GM12878 (cell line): ENCODE measurements around the gene ZNF385D. TPM values are rescaled to one million over a fixed set of nuclear protein-coding genes. Genes with fewer than 3 reads are reported as not detected.

ENCODE experiments used
- ATAC-seq: fragments of 200-7000 bp; cut with Tn5 transposase; 3 replicates; pipeline ENCODE4 v1.9.1; 2020; ENCODE audit warnings: mild to moderate bottlenecking, moderate library complexity
- BruUV-seq: library from RNA; stranded (reverse); fragments of 400-500 nt; replicated peaks from 2 replicates; lab custom pipeline; 2021; lab: Mats Ljungman, UMichigan
- CTCF ChIA-PET: fragments of 300-600 bp; sonication (Branson Sonifier 250); formaldehyde crosslinking; extraction: SDS; loops from one replicate; lab custom pipeline; 2021; ENCODE audit warnings: inconsistent platforms; lab: Yijun Ruan, JAX
- POLR2A ChIA-PET: fragments of 350-600 bp; formaldehyde crosslinking; extraction: SDS; loops from one replicate; lab custom pipeline; 2021; ENCODE audit warnings: inconsistent platforms; lab: Charles Lee
- RAD21 ChIA-PET: fragments of 300-600 bp; sonication (Branson Sonifier 250); formaldehyde crosslinking; loops from one replicate; lab custom pipeline; 2023; ENCODE audit warnings: antibody characterized with exemption; ENCODE audit not compliant: unreplicated experiment; lab: Charles Lee
- SMC1A ChIA-PET: fragments of 300-600 bp; sonication (Branson Sonifier 250); formaldehyde crosslinking; loops from one replicate; lab custom pipeline; 2023; ENCODE audit not compliant: unreplicated experiment, uncharacterized antibody; lab: Charles Lee
- DNase-seq: peaks from one replicate; pipeline ENCODE4 v3.0.0-alpha.2; 2011; ENCODE audit warnings: low read depth, low spot score
- FAIRE-seq: peaks from 3 replicates; lab custom pipeline; 2011; peaks lifted over from hg19 to GRCh38; lab: Jason Lieb, UNC
- H2AFZ ChIP-seq: 2 replicates; pipeline ENCODE4 v1.6.0; 2011; ENCODE audit warnings: low read depth, low read length, control low read depth; ENCODE audit not compliant: control insufficient read depth
- H3K27ac ChIP-seq: 2 replicates; pipeline ENCODE4 v1.5.1; 2011; ENCODE audit warnings: control low read depth; ENCODE audit not compliant: control insufficient read depth, insufficient read depth
- H3K27me3 ChIP-seq, 2 experiments: replicated peaks in 1 of 2; 2 replicates each; pipeline versions ENCODE4 v1.6.0 to v1.6.1; 2011; ENCODE audit warnings: low read length in 1 of 2; ENCODE audit not compliant: control insufficient read depth in 2 of 2, insufficient read depth in 2 of 2
- H3K36me3 ChIP-seq, 2 experiments: 2 replicates each; pipeline ENCODE4 v1.5.1; 2011; ENCODE audit warnings: low read length in 1 of 2; ENCODE audit not compliant: control insufficient read depth in 2 of 2, insufficient read depth in 2 of 2
- H3K4me1 ChIP-seq: 2 replicates; pipeline ENCODE4 v1.6.1; 2011; ENCODE audit warnings: mild to moderate bottlenecking, low read length, moderate library complexity, mixed read lengths; ENCODE audit not compliant: control insufficient read depth, insufficient read depth
- H3K4me2 ChIP-seq: 2 replicates; pipeline ENCODE4 v1.6.0; 2011; ENCODE audit warnings: control low read depth; ENCODE audit not compliant: control insufficient read depth, insufficient read depth
- H3K4me3 ChIP-seq: fragments of 200-600 bp; sonication (generic); 2 replicates; pipeline ENCODE4 v1.5.1; 2016
- H3K79me2 ChIP-seq: 2 replicates; pipeline ENCODE4 v1.6.0; 2011; ENCODE audit warnings: low read length; ENCODE audit not compliant: control insufficient read depth, insufficient read depth
- H3K9ac ChIP-seq: 2 replicates; pipeline ENCODE4 v1.8.0; 2011; ENCODE audit warnings: low read length, control low read depth, mixed read lengths; ENCODE audit not compliant: control insufficient read depth, insufficient read depth
- H3K9me3 ChIP-seq: replicated peaks from 3 replicates; pipeline ENCODE4 v1.5.1; 2011; ENCODE audit warnings: mild to moderate bottlenecking, low read length; ENCODE audit not compliant: control insufficient read depth, insufficient read depth
- H4K20me1 ChIP-seq: 2 replicates; pipeline ENCODE4 v1.6.0; 2011; ENCODE audit not compliant: control insufficient read depth, insufficient read depth
- MAX ChIP-seq: IDR thresholded peaks from 2 replicates; pipeline ENCODE4 v1.6.1; 2012; ENCODE audit warnings: low read depth, low read length, improper control_type of control experiment
- MEF2A ChIP-seq: IDR thresholded peaks from 2 replicates; pipeline ENCODE4 v1.6.1; 2011; ENCODE audit warnings: low read depth, mild to moderate bottlenecking, low read length, moderate library complexity; ENCODE audit not compliant: insufficient read depth
- NFXL1 ChIP-seq: fragments of 450-650 bp; IDR thresholded peaks from 2 replicates; pipeline ENCODE4 v1.6.1; 2017; ENCODE audit warnings: antibody characterized with exemption, mild to moderate bottlenecking, borderline replicate concordance
- PML ChIP-seq: IDR thresholded peaks from 2 replicates; pipeline ENCODE4 v1.6.1; 2012; ENCODE audit warnings: low read length, inconsistent platforms
- RFX5 ChIP-seq: IDR thresholded peaks from 2 replicates; pipeline ENCODE4 v1.6.1; 2011; ENCODE audit warnings: low read depth, low read length, improper control_type of control experiment
- SP1 ChIP-seq: IDR thresholded peaks from one replicate; pipeline ENCODE4 v1.6.1; 2011; ENCODE audit warnings: low read depth, low read length
- STAT1 ChIP-seq: fragments of 450-650 bp; conservative IDR thresholded peaks from 2 replicates; pipeline ENCODE4 v1.6.1; 2014; ENCODE audit warnings: antibody characterized with exemption, mild to moderate bottlenecking
- TCF3 ChIP-seq: IDR thresholded peaks from 2 replicates; pipeline ENCODE4 v1.6.1; 2012; ENCODE audit warnings: low read depth, mild to moderate bottlenecking, low read length, borderline replicate concordance; ENCODE audit not compliant: insufficient read depth
- WGBS: methylation state at CpG from one replicate; pipeline ENCODE4 v1.1.6; 2016; ENCODE audit warnings: low lambda C conversion rate; ENCODE audit not compliant: insufficient replicate concordance, insufficient coverage; ENCODE audit errors: missing lambda C conversion rate; 5-methylcytosine and 5-hydroxymethylcytosine counted together
- in situ Hi-C: fragments of 300-500 bp; cut with MboI; formaldehyde crosslinking; loops from 9 replicates; pipeline ENCODE4 v1.14.3; 2018; ENCODE audit warnings: mixed read lengths
- intact Hi-C: fragments of 100-400 bp; cut with micrococcal nuclease; formaldehyde crosslinking; loops from one replicate; pipeline ENCODE4 v1.14.2; 2022; ENCODE audit not compliant: unreplicated experiment
- polyA plus RNA-seq, 11 experiments: library from polyadenylated mRNA; depleted of rRNA in 4 of 11; unstranded in 6 of 11; stranded (reverse) in 5 of 11; fragments of >200 nt; fragmentation: Nextera tagmentation in 4 of 11; fragmentation: Illumina TruSeq in 1 of 11; extraction: Ambion mirVana in 4 of 11; extraction: Trizol in 1 of 11; gene quantifications; 1 replicate in 1 of 11; 2 replicates in 10 of 11; pipeline versions ENCODE4 v1.2.1 to v1.2.3, GENCODE V29; 2011 to 2016; ENCODE audit warnings: inconsistent platforms in 2 of 11, missing spikeins in 2 of 11, low read depth in 1 of 11
- total RNA-seq, 4 experiments: library from RNA; depleted of rRNA in 3 of 4; stranded (reverse); fragments of >200 nt in 3 of 4; fragmentation: Illumina TruSeq in 1 of 4; extraction: Trizol in 1 of 4; gene quantifications; 2 replicates each; pipeline versions ENCODE4 v1.2.1 to v1.2.3, GENCODE V29; 2013 to 2021
- TF ChIP-seq, protein P1 (sequence below): IDR thresholded peaks from 2 replicates; pipeline ENCODE4 v1.6.1; 2012; ENCODE audit warnings: mild to moderate bottlenecking, low read depth, low read length

ZNF385D gene
- total and polyA plus RNA-seq, 10 of the 15 experiments (the other 5 are each of a cell fraction or from before 2014, with no cell fraction given): 0.01 to 0.62 (median 0.18) TPM; not detected in 5

- no peak overlapping the region for H3K4me2 ChIP-seq
- in situ Hi-C loops (no loop called here), intact Hi-C loops (no loop called here)
- no peaks in the 10 kb centered on the region for H4K20me1 ChIP-seq
- no peak overlapping the region for H3K27ac ChIP-seq
- H3K79me2 ChIP-seq: no peaks in the 10 kb centered on the region
- WGBS: 26% methylated on average over 4 of the region's 4 CpGs
- FAIRE-seq (no peak), DNase-seq (no peak), ATAC-seq (no peak)
- CTCF ChIA-PET: no interaction called here
- no peaks in the 10 kb centered on the region for H3K9me3 ChIP-seq
- no peak for TF ChIP-seq RFX5
- TF ChIP-seq SP1: no peak
- TF ChIP-seq NFXL1: no peak
- TF ChIP-seq PML: no peak
- no peak for TF ChIP-seq TCF3
- TF ChIP-seq STAT1: no peak
- TF ChIP-seq, protein P1, sequence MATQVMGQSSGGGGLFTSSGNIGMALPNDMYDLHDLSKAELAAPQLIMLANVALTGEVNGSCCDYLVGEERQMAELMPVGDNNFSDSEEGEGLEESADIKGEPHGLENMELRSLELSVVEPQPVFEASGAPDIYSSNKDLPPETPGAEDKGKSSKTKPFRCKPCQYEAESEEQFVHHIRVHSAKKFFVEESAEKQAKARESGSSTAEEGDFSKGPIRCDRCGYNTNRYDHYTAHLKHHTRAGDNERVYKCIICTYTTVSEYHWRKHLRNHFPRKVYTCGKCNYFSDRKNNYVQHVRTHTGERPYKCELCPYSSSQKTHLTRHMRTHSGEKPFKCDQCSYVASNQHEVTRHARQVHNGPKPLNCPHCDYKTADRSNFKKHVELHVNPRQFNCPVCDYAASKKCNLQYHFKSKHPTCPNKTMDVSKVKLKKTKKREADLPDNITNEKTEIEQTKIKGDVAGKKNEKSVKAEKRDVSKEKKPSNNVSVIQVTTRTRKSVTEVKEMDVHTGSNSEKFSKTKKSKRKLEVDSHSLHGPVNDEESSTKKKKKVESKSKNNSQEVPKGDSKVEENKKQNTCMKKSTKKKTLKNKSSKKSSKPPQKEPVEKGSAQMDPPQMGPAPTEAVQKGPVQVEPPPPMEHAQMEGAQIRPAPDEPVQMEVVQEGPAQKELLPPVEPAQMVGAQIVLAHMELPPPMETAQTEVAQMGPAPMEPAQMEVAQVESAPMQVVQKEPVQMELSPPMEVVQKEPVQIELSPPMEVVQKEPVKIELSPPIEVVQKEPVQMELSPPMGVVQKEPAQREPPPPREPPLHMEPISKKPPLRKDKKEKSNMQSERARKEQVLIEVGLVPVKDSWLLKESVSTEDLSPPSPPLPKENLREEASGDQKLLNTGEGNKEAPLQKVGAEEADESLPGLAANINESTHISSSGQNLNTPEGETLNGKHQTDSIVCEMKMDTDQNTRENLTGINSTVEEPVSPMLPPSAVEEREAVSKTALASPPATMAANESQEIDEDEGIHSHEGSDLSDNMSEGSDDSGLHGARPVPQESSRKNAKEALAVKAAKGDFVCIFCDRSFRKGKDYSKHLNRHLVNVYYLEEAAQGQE: no peak
- TF ChIP-seq MEF2A: no peak
- TF ChIP-seq MAX: no peak
- H3K9ac ChIP-seq: no peak overlapping the region
- H3K36me3 ChIP-seq: no peaks in the 10 kb centered on the region
- no peaks in the 10 kb centered on the region for H3K4me1 ChIP-seq
- no TSS peak for BruUV-seq
- POLR2A ChIA-PET: no interaction called here
- no peaks in the 10 kb centered on the region for H3K27me3 ChIP-seq
- H3K4me3 ChIP-seq: no peak overlapping the region
- RAD21 ChIA-PET: no interaction called here
- no peak overlapping the region for H2AFZ ChIP-seq
- SMC1A ChIA-PET: interaction anchor here (0.7 kb wide), 1 partner anchor 1035 kb away, joined by 4 read pairs; no protein-coding TSS in a partner anchor
Observed at GRCh38 chr3:21592828-21593227, 158.2 kb downstream of the ZNF385D start.
